H9 (cell line): Measurements from ENCODE around the gene UFSP2. TPM values are rescaled to one million over a fixed set of nuclear protein-coding genes. Genes with fewer than 3 reads are reported as not detected.

Experiments
- DNase-seq: peaks from one replicate; pipeline ENCODE4 v3.0.0-alpha.2; 2017
- H2AFZ ChIP-seq: one replicate; pipeline ENCODE4 v1.6.1; 2013; ENCODE audit warnings: mild to moderate bottlenecking, low read length, control low read depth, moderate library complexity
- H2AK5ac ChIP-seq: 2 replicates; pipeline ENCODE4 v1.6.1; 2013; ENCODE audit warnings: low read length, control low read depth, mixed read lengths; ENCODE audit not compliant: insufficient read length
- H2BK120ac ChIP-seq: one replicate; pipeline ENCODE4 v1.6.1; 2013; ENCODE audit warnings: low read depth, mild to moderate bottlenecking, low read length, control low read depth, inconsistent platforms; ENCODE audit not compliant: poor library complexity, severe bottlenecking
- H2BK12ac ChIP-seq: 2 replicates; pipeline ENCODE4 v1.6.1; 2013; ENCODE audit warnings: low read length, control low read depth, mixed read lengths, low read depth; ENCODE audit not compliant: insufficient read length
- H2BK15ac ChIP-seq: 2 replicates; pipeline ENCODE4 v1.6.1; 2013; ENCODE audit warnings: low read depth, low read length, control low read depth
- H2BK20ac ChIP-seq: one replicate; pipeline ENCODE4 v1.6.1; 2013; ENCODE audit warnings: low read depth, mild to moderate bottlenecking, low read length, control low read depth, inconsistent platforms; ENCODE audit not compliant: poor library complexity, severe bottlenecking
- H2BK5ac ChIP-seq: 2 replicates; pipeline ENCODE4 v1.6.1; 2013; ENCODE audit warnings: low read length, control low read depth, mixed read lengths; ENCODE audit not compliant: insufficient read length
- H3K14ac ChIP-seq: 2 replicates; pipeline ENCODE4 v1.6.1; 2013; ENCODE audit warnings: low read length, control low read depth; ENCODE audit not compliant: insufficient read depth
- H3K18ac ChIP-seq: 2 replicates; pipeline ENCODE4 v1.6.1; 2013; ENCODE audit warnings: low read depth, mild to moderate bottlenecking, mixed read lengths, low read length, control low read depth; ENCODE audit not compliant: insufficient read length
- H3K23ac ChIP-seq: 2 replicates; pipeline ENCODE4 v1.6.1; 2013; ENCODE audit warnings: low read length, control low read depth, mixed read lengths, low read depth; ENCODE audit not compliant: insufficient read length
- H3K23me2 ChIP-seq: 2 replicates; pipeline ENCODE4 v1.6.1; 2013; ENCODE audit warnings: low read depth, mild to moderate bottlenecking, mixed read lengths, low read length, control low read depth; ENCODE audit not compliant: insufficient read length, poor library complexity, severe bottlenecking
- H3K27ac ChIP-seq: 2 replicates; pipeline ENCODE4 v1.5.1; 2013; ENCODE audit warnings: low read length, control low read depth, mixed read lengths, low read depth; ENCODE audit not compliant: insufficient read length
- H3K27me3 ChIP-seq: 2 replicates; pipeline ENCODE4 v1.6.1; 2013; ENCODE audit warnings: low read length, control low read depth, inconsistent platforms; ENCODE audit not compliant: insufficient read depth
- H3K4ac ChIP-seq: 2 replicates; pipeline ENCODE4 v1.6.1; 2013; ENCODE audit warnings: low read depth, mild to moderate bottlenecking, control low read depth, inconsistent platforms, low read length, moderate library complexity
- H3K4me1 ChIP-seq: 2 replicates; pipeline ENCODE4 v1.6.1; 2013; ENCODE audit warnings: low read length, control low read depth, inconsistent platforms; ENCODE audit not compliant: insufficient read depth
- H3K4me2 ChIP-seq: 2 replicates; pipeline ENCODE4 v1.6.1; 2013; ENCODE audit warnings: low read length, control low read depth, mixed read lengths; ENCODE audit not compliant: insufficient read length, insufficient read depth
- H3K56ac ChIP-seq: 2 replicates; pipeline ENCODE4 v1.6.1; 2013; ENCODE audit warnings: low read depth, mild to moderate bottlenecking, mixed read lengths, low read length, control low read depth; ENCODE audit not compliant: insufficient read length
- H3K79me1 ChIP-seq: 2 replicates; pipeline ENCODE4 v1.6.1; 2013; ENCODE audit warnings: low read depth, mild to moderate bottlenecking, moderate library complexity, low read length, control low read depth, inconsistent platforms; ENCODE audit not compliant: insufficient read depth, poor library complexity, severe bottlenecking
- H3K79me2 ChIP-seq: 2 replicates; pipeline ENCODE4 v1.6.1; 2013; ENCODE audit warnings: low read length, control low read depth, inconsistent platforms; ENCODE audit not compliant: insufficient read depth
- H3K9ac ChIP-seq: 2 replicates; pipeline ENCODE4 v1.6.1; 2013; ENCODE audit warnings: low read length, control low read depth, mixed read lengths; ENCODE audit not compliant: insufficient read length; ENCODE audit errors: extremely low read depth
- H3K9me3 ChIP-seq: one replicate; pipeline ENCODE4 v1.6.1; 2013; ENCODE audit warnings: low read depth, low read length, inconsistent platforms; ENCODE audit not compliant: control insufficient read depth
- H3T11ph ChIP-seq: one replicate; pipeline ENCODE4 v1.6.1; 2013; ENCODE audit warnings: mild to moderate bottlenecking, low read length, control low read depth, inconsistent platforms
- H4K20me1 ChIP-seq: one replicate; pipeline ENCODE4 v1.6.1; 2013; ENCODE audit not compliant: control insufficient read depth, insufficient read length, insufficient read depth
- H4K5ac ChIP-seq: 2 replicates; pipeline ENCODE4 v1.6.1; 2013; ENCODE audit warnings: low read depth, mild to moderate bottlenecking, mixed read lengths, low read length, control low read depth; ENCODE audit not compliant: insufficient read length
- H4K8ac ChIP-seq: replicated peaks from 2 replicates; pipeline ENCODE4 v1.6.1; 2013; ENCODE audit warnings: low read length, control low read depth, mixed read lengths, low read depth; ENCODE audit not compliant: insufficient read length
- H4K91ac ChIP-seq: 2 replicates; pipeline ENCODE4 v1.6.1; 2013; ENCODE audit warnings: low read depth, mild to moderate bottlenecking, moderate library complexity, mixed read lengths, low read length, control low read depth; ENCODE audit not compliant: insufficient read length
- H3K27ac Mint-ChIP-seq, 3 experiments: 2 replicates in 2 of 3; 3 replicates in 1 of 3; pipeline ENCODE4 v1.8.0; 2020 to 2021; ENCODE audit warnings: mixed read lengths in 3 of 3, mild to moderate bottlenecking in 1 of 3, moderate library complexity in 1 of 3
- H3K27me3 Mint-ChIP-seq: 2 replicates; pipeline ENCODE4 v1.8.0; 2021; ENCODE audit warnings: low read depth, mild to moderate bottlenecking, moderate library complexity, mixed read lengths
- H3K36me3 Mint-ChIP-seq, 3 experiments: 2 replicates in 2 of 3; 3 replicates in 1 of 3; pipeline ENCODE4 v1.8.0; 2020 to 2021; ENCODE audit warnings: low read depth in 3 of 3, mixed read lengths in 3 of 3; ENCODE audit not compliant: insufficient read depth in 1 of 3
- H3K4me1 Mint-ChIP-seq, 2 experiments: 2 replicates each; pipeline ENCODE4 v1.8.0; 2020; ENCODE audit warnings: mixed read lengths in 2 of 2
- H3K4me3 Mint-ChIP-seq, 2 experiments: 2 replicates in 1 of 2; 3 replicates in 1 of 2; pipeline ENCODE4 v1.8.0; 2020 to 2021; ENCODE audit warnings: mild to moderate bottlenecking in 2 of 2, mixed read lengths in 2 of 2, moderate library complexity in 1 of 2
- H3K9me3 Mint-ChIP-seq, 2 experiments: 2 replicates in 1 of 2; 3 replicates in 1 of 2; pipeline ENCODE4 v1.8.0; 2020; ENCODE audit warnings: mild to moderate bottlenecking in 2 of 2, mixed read lengths in 2 of 2, moderate library complexity in 1 of 2
- WGBS: extraction: QIAGEN DNeasy Blood & Tissue Kit; methylation state at CpG from one replicate; pipeline ENCODE4 v1.1.7; 2013; ENCODE audit warnings: missing lambda C conversion rate, low lambda C conversion rate, mixed read lengths; ENCODE audit not compliant: insufficient read length; ENCODE audit errors: extremely low coverage; 5-methylcytosine and 5-hydroxymethylcytosine counted together
- total RNA-seq: library from RNA; stranded (reverse); gene quantifications from 2 replicates; pipeline ENCODE4 v1.2.1, GENCODE V29; 2021
- TF ChIP-seq, protein P1 (sequence below): fragments of 200-600 bp; sonication (generic); conservative IDR thresholded peaks from 3 replicates; pipeline ENCODE4 v1.8.0; 2021; ENCODE audit warnings: antibody characterized with exemption, mild to moderate bottlenecking

The UFSP2 gene
- total RNA-seq, 1 experiment from 2014 or later: 41.1 TPM

DNA sequence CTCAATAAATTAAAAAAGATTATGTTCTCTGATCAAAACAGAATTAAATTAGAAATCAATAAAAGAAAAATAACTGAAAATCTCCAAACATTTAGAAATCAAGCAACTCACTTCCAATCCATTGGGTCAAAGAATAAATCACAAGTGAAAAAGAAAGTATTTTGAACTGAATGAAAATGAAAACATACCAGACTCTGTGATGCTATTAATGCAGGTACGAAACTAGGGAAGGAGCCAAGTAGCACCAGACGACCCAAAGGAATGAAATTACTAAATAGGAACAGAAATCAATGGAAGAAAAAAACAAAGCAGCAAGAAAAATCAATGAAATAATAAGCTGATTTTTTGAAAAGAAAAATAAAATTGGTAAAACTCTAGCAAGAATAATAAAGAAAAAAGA, 30.4 kb upstream of the UFSP2 start:
- no peak overlapping the region for H2BK12ac ChIP-seq
- no peak for DNase-seq
- no peak overlapping the region for H3K4ac ChIP-seq
- no peak overlapping the region for H2BK15ac ChIP-seq
- no peak overlapping the region for H4K91ac ChIP-seq
- Mint-ChIP-seq H3K27me3 (no peaks in the 10 kb centered on the region), H3K4me1 (peaks cover 8 to 10% of the 10 kb centered on the region in 2 experiments), H3K27ac (no peak overlapping the region), H3K36me3 (peaks cover 0 to 2% (median 0%) of the 10 kb centered on the region in 3 experiments; a peak in 1 of 7 replicates), H3K9me3 (no peaks in the 10 kb centered on the region), H3K4me3 (no peak overlapping the region)
- no peak overlapping the region for H2BK5ac ChIP-seq
- no peak overlapping the region for H4K5ac ChIP-seq
- H2AFZ ChIP-seq: no peak overlapping the region
- no peaks in the 10 kb centered on the region for H3K23me2 ChIP-seq
- no peak overlapping the region for H3K56ac ChIP-seq
- no peaks in the 10 kb centered on the region for H3K4me1 ChIP-seq
- no peak overlapping the region for H3K27ac ChIP-seq
- no peak overlapping the region for H2AK5ac ChIP-seq
- no peak overlapping the region for H3K9ac ChIP-seq
- H2BK120ac ChIP-seq: no peak overlapping the region
- H3K23ac ChIP-seq: no peak overlapping the region
- no peaks in the 10 kb centered on the region for H3K27me3 ChIP-seq
- no peaks in the 10 kb centered on the region for H3K79me1 ChIP-seq
- H4K20me1 ChIP-seq: no peaks in the 10 kb centered on the region
- no peak overlapping the region for H3K18ac ChIP-seq
- no peak overlapping the region for H2BK20ac ChIP-seq
- H3T11ph ChIP-seq: no peak overlapping the region
- no peak overlapping the region for H4K8ac ChIP-seq
- H3K9me3 ChIP-seq: no peaks in the 10 kb centered on the region
- H3K79me2 ChIP-seq: no peaks in the 10 kb centered on the region
- WGBS: no CpG with 5 or more reads among the region's 2 CpGs
- no peak overlapping the region for H3K4me2 ChIP-seq
- no peak overlapping the region for H3K14ac ChIP-seq
- TF ChIP-seq, protein P1, sequence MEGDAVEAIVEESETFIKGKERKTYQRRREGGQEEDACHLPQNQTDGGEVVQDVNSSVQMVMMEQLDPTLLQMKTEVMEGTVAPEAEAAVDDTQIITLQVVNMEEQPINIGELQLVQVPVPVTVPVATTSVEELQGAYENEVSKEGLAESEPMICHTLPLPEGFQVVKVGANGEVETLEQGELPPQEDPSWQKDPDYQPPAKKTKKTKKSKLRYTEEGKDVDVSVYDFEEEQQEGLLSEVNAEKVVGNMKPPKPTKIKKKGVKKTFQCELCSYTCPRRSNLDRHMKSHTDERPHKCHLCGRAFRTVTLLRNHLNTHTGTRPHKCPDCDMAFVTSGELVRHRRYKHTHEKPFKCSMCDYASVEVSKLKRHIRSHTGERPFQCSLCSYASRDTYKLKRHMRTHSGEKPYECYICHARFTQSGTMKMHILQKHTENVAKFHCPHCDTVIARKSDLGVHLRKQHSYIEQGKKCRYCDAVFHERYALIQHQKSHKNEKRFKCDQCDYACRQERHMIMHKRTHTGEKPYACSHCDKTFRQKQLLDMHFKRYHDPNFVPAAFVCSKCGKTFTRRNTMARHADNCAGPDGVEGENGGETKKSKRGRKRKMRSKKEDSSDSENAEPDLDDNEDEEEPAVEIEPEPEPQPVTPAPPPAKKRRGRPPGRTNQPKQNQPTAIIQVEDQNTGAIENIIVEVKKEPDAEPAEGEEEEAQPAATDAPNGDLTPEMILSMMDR: no peak
